Chondrocyte (in vitro differentiated cells): Measurements from ENCODE around the gene PDHX. TPM values are rescaled to one million over a fixed set of nuclear protein-coding genes. Genes with fewer than 3 reads are reported as not detected.
"Not testable (repeated sequence)": the region's sequence is repeated elsewhere in the genome, so short reads cannot be mapped to it uniquely, and the experiment has no call there.

ENCODE experiments used
- DNase-seq: peaks from one replicate; pipeline ENCODE4 v3.0.0; 2021; ENCODE audit warnings: mixed read lengths, low spot score
- H3K27ac Mint-ChIP-seq: one replicate; pipeline ENCODE4 v1.8.0; 2021; ENCODE audit warnings: mild to moderate bottlenecking, moderate library complexity, mixed read lengths; ENCODE audit not compliant: unreplicated experiment
- H3K27me3 Mint-ChIP-seq: 2 replicates; pipeline ENCODE4 v1.8.0; 2021; ENCODE audit warnings: low read depth, mixed read lengths
- H3K36me3 Mint-ChIP-seq: 2 replicates; pipeline ENCODE4 v1.8.0; 2021; ENCODE audit warnings: low read depth, mixed read lengths
- H3K4me1 Mint-ChIP-seq: 2 replicates; pipeline ENCODE4 v1.8.0; 2021; ENCODE audit warnings: low read depth, mild to moderate bottlenecking, mixed read lengths
- H3K4me3 Mint-ChIP-seq: one replicate; pipeline ENCODE4 v1.8.0; 2021; ENCODE audit warnings: mild to moderate bottlenecking, moderate library complexity, mixed read lengths; ENCODE audit not compliant: unreplicated experiment
- H3K9me3 Mint-ChIP-seq: 2 replicates; pipeline ENCODE4 v1.8.0; 2021; ENCODE audit warnings: low read depth, mixed read lengths
- total RNA-seq: library from RNA; stranded (reverse); gene quantifications from 3 replicates; pipeline ENCODE4 v1.2.1, GENCODE V29; 2021
- TF ChIP-seq, protein P1 (sequence below): fragments of 200-600 bp; sonication (generic); IDR thresholded peaks from 2 replicates; pipeline ENCODE4 v1.5.0; 2021; ENCODE audit warnings: antibody characterized with exemption, mild to moderate bottlenecking, moderate library complexity

Gene PDHX
- total RNA-seq, 1 donor from 2014 or later: 38.8 TPM

DNA sequence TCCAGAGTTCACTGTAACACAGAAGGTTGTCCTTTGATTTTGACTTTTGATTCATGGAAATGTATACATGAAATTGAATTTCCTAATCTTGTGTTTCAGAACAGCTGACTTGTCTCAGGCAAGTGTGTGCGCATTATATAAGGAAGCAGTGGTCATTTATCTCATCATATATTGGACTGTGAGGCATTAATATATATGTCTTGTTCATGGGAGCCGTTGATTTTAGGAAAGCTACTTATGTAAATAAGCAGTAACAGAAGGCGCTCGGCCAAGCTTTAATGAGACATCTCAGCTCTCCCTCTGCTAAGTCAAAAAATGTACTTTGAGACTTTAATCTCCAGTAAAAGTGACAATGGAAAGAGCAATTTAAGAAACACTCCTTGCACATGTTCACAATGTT is 100.5 kb downstream of the PDHX start:
- no peak for DNase-seq
- no peak overlapping the region for H3K27ac Mint-ChIP-seq
- H3K27me3 Mint-ChIP-seq: no peaks in the 10 kb centered on the region
- H3K36me3 Mint-ChIP-seq: no peaks in the 10 kb centered on the region
- no peak overlapping the region for H3K4me3 Mint-ChIP-seq
- TF ChIP-seq, protein P1, sequence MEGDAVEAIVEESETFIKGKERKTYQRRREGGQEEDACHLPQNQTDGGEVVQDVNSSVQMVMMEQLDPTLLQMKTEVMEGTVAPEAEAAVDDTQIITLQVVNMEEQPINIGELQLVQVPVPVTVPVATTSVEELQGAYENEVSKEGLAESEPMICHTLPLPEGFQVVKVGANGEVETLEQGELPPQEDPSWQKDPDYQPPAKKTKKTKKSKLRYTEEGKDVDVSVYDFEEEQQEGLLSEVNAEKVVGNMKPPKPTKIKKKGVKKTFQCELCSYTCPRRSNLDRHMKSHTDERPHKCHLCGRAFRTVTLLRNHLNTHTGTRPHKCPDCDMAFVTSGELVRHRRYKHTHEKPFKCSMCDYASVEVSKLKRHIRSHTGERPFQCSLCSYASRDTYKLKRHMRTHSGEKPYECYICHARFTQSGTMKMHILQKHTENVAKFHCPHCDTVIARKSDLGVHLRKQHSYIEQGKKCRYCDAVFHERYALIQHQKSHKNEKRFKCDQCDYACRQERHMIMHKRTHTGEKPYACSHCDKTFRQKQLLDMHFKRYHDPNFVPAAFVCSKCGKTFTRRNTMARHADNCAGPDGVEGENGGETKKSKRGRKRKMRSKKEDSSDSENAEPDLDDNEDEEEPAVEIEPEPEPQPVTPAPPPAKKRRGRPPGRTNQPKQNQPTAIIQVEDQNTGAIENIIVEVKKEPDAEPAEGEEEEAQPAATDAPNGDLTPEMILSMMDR: no peak
- peaks cover 6% of the 10 kb centered on the region for H3K4me1 Mint-ChIP-seq
- H3K9me3 Mint-ChIP-seq: no peaks in the 10 kb centered on the region

DNA sequence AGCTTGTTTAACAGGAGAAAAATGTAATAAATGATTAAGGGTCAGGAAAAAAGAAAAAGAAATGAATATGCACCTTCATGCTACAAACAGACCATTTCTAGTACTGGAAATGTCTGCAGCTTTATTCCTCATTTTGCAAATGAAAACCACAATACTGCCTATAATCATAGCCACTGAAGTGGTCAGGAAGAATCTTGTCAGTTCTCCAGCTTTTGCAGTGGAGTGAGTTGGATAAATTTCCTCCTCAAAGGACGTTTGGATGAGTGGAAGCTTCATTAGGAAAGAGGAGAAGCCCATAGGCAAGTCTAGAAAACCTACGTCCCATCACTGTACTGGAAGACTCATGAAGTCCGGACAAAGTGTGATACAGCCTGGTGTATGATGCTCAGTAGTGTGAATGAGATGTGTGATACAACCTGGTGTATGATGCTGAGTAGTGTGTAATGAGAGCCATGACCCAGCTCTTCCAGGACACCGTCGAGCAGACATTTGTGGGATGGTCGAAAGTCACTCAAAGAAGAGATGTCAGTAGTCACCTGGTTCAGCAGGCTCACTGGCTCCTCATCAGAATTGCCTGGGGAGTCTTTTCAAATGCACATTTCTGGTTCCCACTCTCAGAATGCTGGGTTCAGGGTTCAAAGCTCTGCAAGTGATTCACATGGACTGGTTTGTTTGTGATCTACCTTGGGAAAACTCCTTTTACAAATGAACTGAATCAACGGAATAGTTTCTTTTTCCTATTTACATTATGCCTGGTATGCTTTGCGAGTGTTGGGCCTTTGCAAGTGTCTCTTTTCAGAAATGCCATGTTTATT is 101.3 kb downstream of the PDHX start:
- Mint-ChIP-seq H3K9me3 (no peaks in the 10 kb centered on the region), H3K27me3 (no peaks in the 10 kb centered on the region), H3K4me3 (no peak overlapping the region), H3K4me1 (peaks cover 6% of the 10 kb centered on the region), H3K36me3 (no peaks in the 10 kb centered on the region), H3K27ac (no peak overlapping the region)
- DNase-seq: no peak
- TF ChIP-seq, protein P1: no peak

DNA sequence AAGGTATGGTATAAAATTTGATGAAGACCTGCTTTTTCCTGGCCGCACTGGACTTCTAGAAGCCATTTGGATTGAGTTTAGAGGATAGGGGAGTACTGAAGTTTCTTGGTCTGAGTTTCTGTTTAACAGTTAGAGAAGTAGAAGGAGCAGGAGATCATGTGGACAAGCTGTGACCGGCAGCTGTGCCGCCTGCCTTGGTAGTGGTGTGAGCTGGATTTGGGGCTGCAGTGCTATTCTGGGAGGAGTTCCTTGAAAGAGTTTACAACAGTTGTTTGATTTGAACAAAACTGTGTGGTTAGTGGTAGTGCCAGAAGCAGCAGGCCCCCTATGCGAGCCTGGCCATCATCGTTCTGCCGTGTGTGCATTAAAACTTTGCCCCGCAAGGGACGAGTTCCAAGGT is 105.2 kb downstream of the PDHX start:
- H3K36me3 Mint-ChIP-seq: peaks cover 12% of the 10 kb centered on the region
- peaks cover 23% of the 10 kb centered on the region for H3K9me3 Mint-ChIP-seq

DNA sequence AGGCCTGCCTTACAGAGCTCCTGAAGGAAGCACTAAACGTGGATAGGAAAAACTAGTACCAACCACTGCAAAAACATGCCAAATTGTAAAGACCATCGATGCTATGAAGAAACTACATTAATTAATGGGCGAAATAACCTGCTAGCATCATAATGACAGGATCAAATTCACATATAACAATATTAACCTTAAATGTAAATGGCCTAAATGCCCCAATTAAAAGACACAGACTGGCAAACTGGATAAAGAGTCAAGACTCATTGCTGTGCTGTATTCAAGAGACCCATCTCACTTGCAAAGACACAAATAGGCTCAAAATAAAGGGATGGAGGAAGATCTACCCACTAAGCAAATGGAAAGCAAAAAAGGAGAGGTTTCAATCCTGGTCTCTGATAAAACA is 107.5 kb downstream of the PDHX start:
- not testable (repeated sequence) for DNase-seq, H3K4me1 Mint-ChIP-seq, H3K27ac Mint-ChIP-seq, H3K27me3 Mint-ChIP-seq, H3K4me3 Mint-ChIP-seq
- H3K36me3 Mint-ChIP-seq: peaks cover 12% of the 10 kb centered on the region
- peaks cover 31% of the 10 kb centered on the region for H3K9me3 Mint-ChIP-seq

More for the DNA sequence above, 105.2 kb downstream of the PDHX start:
- no peaks in the 10 kb centered on the region for H3K27me3 Mint-ChIP-seq
- no peak overlapping the region for H3K4me3 Mint-ChIP-seq
- DNase-seq: no peak
- no peaks in the 10 kb centered on the region for H3K4me1 Mint-ChIP-seq
- TF ChIP-seq, protein P1: no peak
- no peak overlapping the region for H3K27ac Mint-ChIP-seq

DNA sequence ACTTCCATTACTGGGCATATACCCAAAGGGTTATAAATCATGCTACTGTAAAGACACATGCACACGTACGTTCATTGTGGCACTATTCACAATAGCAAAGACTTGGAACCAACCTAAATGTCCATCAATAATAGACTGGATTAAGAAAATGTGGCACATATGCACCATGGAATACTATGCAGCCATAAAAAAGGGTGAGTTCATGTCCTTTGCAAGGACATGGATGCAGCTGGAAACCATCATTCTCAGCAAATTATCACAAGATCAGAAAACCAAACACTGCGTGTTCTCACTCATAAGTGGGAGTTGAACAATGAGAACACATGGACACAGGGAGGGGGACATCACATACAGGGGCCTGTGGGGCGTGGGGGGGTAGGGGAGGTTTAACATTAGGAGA is 111.6 kb downstream of the PDHX start:
- peaks cover 20% of the 10 kb centered on the region for H3K4me1 Mint-ChIP-seq
- H3K27me3 Mint-ChIP-seq, H3K27ac Mint-ChIP-seq, DNase-seq, H3K4me3 Mint-ChIP-seq: not testable (repeated sequence)
- H3K9me3 Mint-ChIP-seq: peaks cover 31% of the 10 kb centered on the region
- peaks cover 12% of the 10 kb centered on the region for H3K36me3 Mint-ChIP-seq

DNA sequence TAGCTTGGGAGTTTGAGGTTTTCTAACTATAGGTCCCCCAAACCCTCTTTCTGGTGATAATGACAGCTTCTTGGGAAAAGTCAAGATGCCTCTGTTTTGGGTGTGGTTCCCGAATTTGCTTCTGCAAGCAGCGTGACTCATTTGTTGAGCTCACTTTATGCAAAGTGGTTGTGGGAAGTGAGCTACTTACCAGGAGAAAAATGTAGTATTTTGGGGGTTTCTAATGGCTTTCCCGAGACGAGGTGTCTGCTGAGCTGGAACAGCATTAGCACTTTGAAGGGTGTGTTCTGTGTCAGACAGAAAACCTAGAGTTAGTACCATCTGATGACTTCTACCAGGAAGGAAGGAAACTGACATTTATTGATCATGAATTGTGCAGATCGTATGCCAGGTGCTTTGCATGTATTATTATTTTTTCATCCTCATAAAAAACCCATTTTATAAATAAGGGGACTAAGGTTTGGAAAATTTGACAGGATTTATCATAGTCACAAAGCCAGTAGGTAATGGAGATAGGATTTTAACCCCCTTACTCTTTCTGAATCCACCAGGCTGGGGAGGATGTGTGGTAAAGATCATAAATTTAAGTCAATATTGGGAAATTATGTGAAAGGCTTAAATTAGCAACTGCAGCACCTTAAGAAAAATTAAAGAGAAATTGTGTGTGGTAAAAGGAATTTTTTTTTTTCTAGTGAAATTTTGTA is 113.7 kb downstream of the PDHX start:
- no peak for DNase-seq
- Mint-ChIP-seq H3K36me3 (no peaks in the 10 kb centered on the region), H3K27me3 (no peaks in the 10 kb centered on the region), H3K9me3 (peaks cover 11% of the 10 kb centered on the region), H3K4me1 (peaks cover 21% of the 10 kb centered on the region), H3K4me3 (peak overlapping the region; percentile 42), H3K27ac (peak overlapping the region; percentile 99)
- TF ChIP-seq, protein P1: no peak
